GM18868 (cell line): Measurements from ENCODE around the gene XCR1.
"Not testable (repeated sequence)": the region's sequence is repeated elsewhere in the genome, so short reads cannot be mapped to it uniquely, and the experiment has no call there.

Source experiments
- ATAC-seq: cut with Tn5 transposase; IDR thresholded peaks from one replicate; pipeline ENCODE4 v1.9.1; 2021; ENCODE audit warnings: mild to moderate bottlenecking, moderate library complexity; ENCODE audit not compliant: unreplicated experiment

Gene XCR1

GRCh38 chr3:46007280-46007679 is 20.0 kb downstream of the XCR1 start:
- ATAC-seq: no peak

- ATAC-seq: no peak
Measured at GRCh38 chr3:46006238-46007032, 20.8 kb downstream of the XCR1 start.

GRCh38 chr3:46003706-46004105 is 23.6 kb downstream of the XCR1 start:
- ATAC-seq: not testable (repeated sequence)

- no peak for ATAC-seq
Measured at GRCh38 chr3:46001178-46001577, 26.1 kb downstream of the XCR1 start.

- no peak for ATAC-seq
Measured at GRCh38 chr3:45997942-45998341, 29.3 kb downstream of the XCR1 start.

- not testable (repeated sequence) for ATAC-seq
Measured at GRCh38 chr3:45997499-45997898, 29.8 kb downstream of the XCR1 start.

GRCh38 chr3:45995236-45996192 is 31.8 kb downstream of the XCR1 start, which contains the start of gene FYCO1:
FYCO1 (minus strand) TSS chr3:45995824; CDS start chr3:45984910, 10,914 bp downstream.
- peak; percentile 90 for ATAC-seq

- peak; percentile 3 for ATAC-seq
Measured at GRCh38 chr3:45994419-45995235, 32.7 kb downstream of the XCR1 start.

GRCh38 chr3:45993421-45994027 is 33.8 kb downstream of the XCR1 start:
- no peak for ATAC-seq

- no peak for ATAC-seq
Measured at GRCh38 chr3:45992821-45993221, 34.5 kb downstream of the XCR1 start.

- ATAC-seq: no peak
Measured at GRCh38 chr3:45992133-45992729, 35.1 kb downstream of the XCR1 start.

GRCh38 chr3:45991341-45991740 is 35.9 kb downstream of the XCR1 start:
- no peak for ATAC-seq

- no peak for ATAC-seq
Measured at GRCh38 chr3:45990181-45990580, 37.1 kb downstream of the XCR1 start.

- no peak for ATAC-seq
Measured at GRCh38 chr3:45988804-45989203, 38.5 kb downstream of the XCR1 start.

- no peak for ATAC-seq
Measured at GRCh38 chr3:45988362-45988761, 38.9 kb downstream of the XCR1 start.

GRCh38 chr3:45987368-45988291 is 39.7 kb downstream of the XCR1 start:
- no peak for ATAC-seq

GRCh38 chr3:45986303-45986982 is 40.8 kb downstream of the XCR1 start:
- ATAC-seq: no peak

GRCh38 chr3:45985532-45986302 is 41.6 kb downstream of the XCR1 start:
- no peak for ATAC-seq
